Measurements from ENCODE around the gene DKK2. TPM values are rescaled to one million over a fixed set of nuclear protein-coding genes. Genes with fewer than 3 reads are reported as not detected.

DKK2 gene
- total and polyA plus RNA-seq, 9 of the 15 experiments (the other 6 are each of a cell fraction or from before 2014, with no cell fraction given) = not detected

DNA sequence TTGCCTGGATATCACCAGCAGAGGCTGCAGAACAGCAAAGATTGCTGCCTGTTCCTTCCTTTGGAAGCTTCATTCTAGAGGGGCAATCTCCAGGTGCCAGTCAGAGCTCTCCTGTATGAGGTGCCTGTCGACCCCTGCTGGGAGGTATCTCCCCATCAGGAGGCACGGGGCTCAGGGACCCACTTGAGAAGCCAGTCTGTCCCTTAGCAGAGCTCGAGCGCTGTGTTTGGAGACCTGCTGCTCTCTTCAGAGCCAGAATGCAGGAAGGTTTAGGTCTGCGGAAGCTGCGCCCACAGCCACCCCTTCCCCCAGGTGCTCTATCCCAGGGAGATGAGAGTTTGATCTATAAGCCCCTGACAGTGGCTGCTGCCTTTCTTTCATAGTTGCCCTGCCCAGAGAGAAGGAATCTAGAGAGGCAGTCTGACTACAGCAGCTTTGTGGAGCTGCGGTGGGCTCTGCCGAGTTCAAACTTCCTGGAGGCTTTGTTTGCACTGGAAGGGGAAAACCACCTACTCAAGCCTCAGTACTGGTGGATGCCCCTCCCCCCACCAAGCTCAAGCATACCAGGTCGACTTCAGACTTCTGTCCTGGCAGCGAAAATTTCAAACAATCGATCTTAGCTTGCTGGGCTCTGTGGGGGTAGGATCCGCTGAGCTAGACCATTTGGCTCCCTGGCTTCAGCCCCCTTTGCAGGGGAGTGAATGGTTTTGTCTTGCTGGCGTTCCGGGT is 57.9 kb downstream of the DKK2 start (continued):
- TF ChIP-seq RBM22 (IDR thresholded peaks at IDR 0.05; ENCODE audit: low read depth, low read length, poor library complexity, severe bottlenecking) = no peak

- Histone ChIP-seq H3K79me2 (ENCODE audit: control insufficient read depth, insufficient read depth, low read length) (no peaks in the 10 kb centered on the region), H3K4me3 (no peak overlapping the region), H3K9me3 (replicated peaks; ENCODE audit: control insufficient read depth, insufficient read depth, low read depth, low read length) (no peaks in the 10 kb centered on the region), H3K4me1 (replicated peaks in 1 of 2; ENCODE audit: control insufficient read depth in 2 of 2, insufficient read depth in 2 of 2, low read length in 2 of 2) (no peaks in the 10 kb centered on the region), H3K9ac (ENCODE audit: insufficient read depth in 1 of 2, low read depth in 2 of 2, low read length in 2 of 2) (no peak overlapping the region), H3K27me3 (ENCODE audit: control insufficient read depth in 2 of 2, insufficient read depth in 2 of 2, low read length in 2 of 2) (no peaks in the 10 kb centered on the region), H3K27ac (ENCODE audit: extremely low read depth, low read depth, low read length) (no peak overlapping the region), H3K9me1 (ENCODE audit: control insufficient read depth, insufficient read depth, low read length) (no peaks in the 10 kb centered on the region), H4K20me1 (replicated peaks; ENCODE audit: control insufficient read depth, insufficient read depth, low read length) (no peaks in the 10 kb centered on the region), H3K4me2 (ENCODE audit: insufficient read depth, low read length) (no peak overlapping the region), H3K36me3 (ENCODE audit: control insufficient read depth, insufficient read depth, low read length) (no peaks in the 10 kb centered on the region), H2AFZ (ENCODE audit: low read depth, low read length) (no peak overlapping the region)
- DNase-seq (ENCODE audit: extremely low read depth in 1 of 4, low spot score in 3 of 4) (no peak), FAIRE-seq (no peak), ATAC-seq (no peak)
- ChIA-PET POLR2A (no interaction called here), CTCF (ENCODE audit: low intra/inter-chr PET ratio) (no interaction called here)
- WGBS (ENCODE audit: insufficient coverage, low coverage, missing lambda C conversion rate) = 0% methylated on average over 1 of the region's 1 CpG
- in situ Hi-C loops (cut with MboI) = no loop called here
- intact Hi-C loops (cut with micrococcal nuclease) = no loop called here
- TF ChIP-seq SAP30 (IDR thresholded peaks at IDR 0.05; ENCODE audit: borderline replicate concordance, insufficient read depth, low read depth, low read length, poor library complexity, severe bottlenecking) (no peak), KHSRP (IDR thresholded peaks at IDR 0.05) (no peak), HDAC2 (IDR thresholded peaks at IDR 0.05) (no peak), POLR2B (IDR thresholded peaks at IDR 0.05; ENCODE audit: low read depth, partially characterized antibody) (no peak), HMGN3 (IDR thresholded peaks at IDR 0.05; ENCODE audit: borderline replicate concordance, extremely low read depth, insufficient read length, low read depth, low read length) (no peak), ZNF57 (CRISPR knock-in tag; IDR thresholded peaks at IDR 0.05) (no peak), POLR3G (IDR thresholded peaks at IDR 0.05; ENCODE audit: extremely low read depth, insufficient read length, insufficient replicate concordance) (no peak), XRCC5 (IDR thresholded peaks at IDR 0.05; ENCODE audit: low read depth, low read length) (no peak), PHTF2 (CRISPR knock-in tag; IDR thresholded peaks at IDR 0.05) (no peak), ARID3B (CRISPR knock-in tag; IDR thresholded peaks at IDR 0.05; ENCODE audit: borderline replicate concordance) (no peak), ZNF354B (CRISPR knock-in tag; IDR thresholded peaks at IDR 0.05) (no peak), VEZF1 (CRISPR knock-in tag; IDR thresholded peaks at IDR 0.05) (no peak), ZNF124 (CRISPR knock-in tag; IDR thresholded peaks at IDR 0.05) (no peak), DNMT1 (IDR thresholded peaks at IDR 0.05) (no peak), RBM14 (IDR thresholded peaks at IDR 0.05; ENCODE audit: borderline replicate concordance, insufficient read depth, low read depth, low read length) (no peak)
- TF ChIP-seq, protein P1, sequence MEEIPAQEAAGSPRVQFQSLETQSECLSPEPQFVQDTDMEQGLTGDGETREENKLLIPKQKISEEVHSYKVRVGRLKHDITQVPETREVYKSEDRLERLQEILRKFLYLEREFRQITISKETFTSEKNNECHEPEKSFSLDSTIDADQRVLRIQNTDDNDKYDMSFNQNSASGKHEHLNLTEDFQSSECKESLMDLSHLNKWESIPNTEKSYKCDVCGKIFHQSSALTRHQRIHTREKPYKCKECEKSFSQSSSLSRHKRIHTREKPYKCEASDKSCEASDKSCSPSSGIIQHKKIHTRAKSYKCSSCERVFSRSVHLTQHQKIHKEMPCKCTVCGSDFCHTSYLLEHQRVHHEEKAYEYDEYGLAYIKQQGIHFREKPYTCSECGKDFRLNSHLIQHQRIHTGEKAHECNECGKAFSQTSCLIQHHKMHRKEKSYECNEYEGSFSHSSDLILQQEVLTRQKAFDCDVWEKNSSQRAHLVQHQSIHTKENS (CRISPR knock-in tag; IDR thresholded peaks at IDR 0.05) = no peak
- no TSS peak for BruUV-seq (replicated peaks)
Observed at GRCh38 chr4:106971636-106972035, 64.5 kb downstream of the DKK2 start.
